GM19328 (cell line): Measurements from ENCODE around the gene KMT2B.

Experiments
- ATAC-seq: cut with Tn5 transposase; IDR thresholded peaks from one replicate; pipeline ENCODE4 v1.9.1; 2021; ENCODE audit warnings: mild to moderate bottlenecking, moderate library complexity; ENCODE audit not compliant: unreplicated experiment

KMT2B gene

GRCh38 chr19:35727053-35727955 lies 9.5 kb downstream of the KMT2B start:
- ATAC-seq, result no peak

DNA sequence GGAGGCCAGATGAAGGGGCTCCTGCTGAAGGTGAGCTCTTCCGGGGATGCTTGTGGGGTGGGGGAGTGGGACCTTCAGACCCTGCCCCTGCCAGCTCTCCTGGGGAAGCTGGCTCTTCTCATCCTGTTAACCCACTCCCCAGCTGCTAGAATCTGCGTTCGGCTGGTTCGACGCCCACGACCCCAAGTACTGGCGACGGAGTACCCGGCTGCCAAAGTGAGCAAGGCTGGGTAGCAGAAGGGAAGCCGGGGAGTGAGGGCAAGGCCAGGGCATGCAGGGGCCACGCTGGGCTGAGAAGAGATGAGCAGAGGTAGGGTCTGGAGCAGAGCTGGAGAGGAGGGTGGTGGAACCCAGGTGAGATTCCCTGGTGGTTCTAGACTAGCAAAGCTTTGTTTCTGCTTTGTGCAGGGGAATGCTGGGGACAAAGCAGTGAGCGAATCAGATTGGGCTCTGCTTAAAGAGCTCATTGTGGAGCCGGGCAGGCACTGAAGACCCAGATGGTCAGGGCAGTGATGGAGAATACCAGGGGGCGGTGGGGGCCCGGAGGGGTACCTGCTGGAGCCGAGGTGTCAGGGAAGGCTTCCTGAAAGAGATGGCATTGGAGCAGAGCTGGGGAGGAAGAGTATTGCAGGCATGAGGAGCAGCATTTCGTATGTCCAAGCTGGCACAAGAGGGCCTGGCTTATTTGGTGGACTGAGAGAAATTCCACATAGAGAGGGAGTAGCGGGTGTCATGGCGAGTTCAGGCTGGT lies 10.3 kb downstream of the KMT2B start:
- no peak for ATAC-seq

GRCh38 chr19:35729021-35729420 lies 11.2 kb downstream of the KMT2B start:
- ATAC-seq, result no peak

DNA sequence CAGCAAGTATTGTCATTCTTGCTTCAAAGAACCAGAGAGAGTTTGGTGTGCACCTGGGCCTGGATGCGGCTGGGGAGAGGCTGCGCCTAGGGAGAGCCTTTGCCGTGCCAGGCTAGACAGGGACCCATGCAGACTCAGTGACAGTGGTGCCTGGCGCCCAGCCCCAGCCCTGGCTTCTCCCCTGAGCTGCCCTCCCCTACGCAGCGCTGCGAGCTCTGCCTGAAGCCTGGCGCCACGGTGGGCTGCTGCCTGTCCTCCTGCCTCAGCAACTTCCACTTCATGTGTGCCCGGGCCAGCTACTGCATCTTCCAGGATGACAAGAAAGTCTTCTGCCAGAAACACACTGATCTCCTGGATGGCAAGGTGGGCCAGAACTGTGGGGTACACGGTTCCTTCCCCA lies 12.0 kb downstream of the KMT2B start:
- ATAC-seq, result no peak

GRCh38 chr19:35730326-35730725 lies 12.5 kb downstream of the KMT2B start:
- ATAC-seq, result no peak

- no peak for ATAC-seq
These were observed 13.6 kb downstream of the KMT2B start for GRCh38 chr19:35731353-35731752.

GRCh38 chr19:35731779-35732405 lies 14.1 kb downstream of the KMT2B start:
- ATAC-seq, result no peak

GRCh38 chr19:35732540-35733179 lies 14.9 kb downstream of the KMT2B start:
- no peak for ATAC-seq

- no peak for ATAC-seq
These were observed 15.7 kb downstream of the KMT2B start for GRCh38 chr19:35733180-35734125.

DNA sequence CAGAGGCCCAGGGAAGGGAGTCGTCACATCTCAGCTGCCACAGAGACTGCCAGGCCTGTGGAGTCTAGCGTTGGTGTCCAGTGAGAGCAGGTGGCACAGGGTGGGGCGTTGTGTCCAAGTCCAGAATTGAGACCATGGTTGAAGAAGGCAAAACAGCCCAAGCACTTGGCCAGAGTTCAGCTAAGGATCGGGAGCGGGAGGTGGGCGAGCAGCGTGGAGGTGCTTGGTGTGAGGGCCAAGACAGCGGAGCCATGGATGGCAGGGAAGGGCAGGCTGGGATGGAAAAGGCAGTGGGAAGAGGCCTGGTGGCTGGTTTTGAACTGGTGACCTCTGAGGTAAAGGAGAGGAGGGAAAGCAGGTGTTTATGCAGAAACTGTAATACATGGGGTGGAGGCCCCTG lies 16.5 kb downstream of the KMT2B start:
- no peak for ATAC-seq

DNA sequence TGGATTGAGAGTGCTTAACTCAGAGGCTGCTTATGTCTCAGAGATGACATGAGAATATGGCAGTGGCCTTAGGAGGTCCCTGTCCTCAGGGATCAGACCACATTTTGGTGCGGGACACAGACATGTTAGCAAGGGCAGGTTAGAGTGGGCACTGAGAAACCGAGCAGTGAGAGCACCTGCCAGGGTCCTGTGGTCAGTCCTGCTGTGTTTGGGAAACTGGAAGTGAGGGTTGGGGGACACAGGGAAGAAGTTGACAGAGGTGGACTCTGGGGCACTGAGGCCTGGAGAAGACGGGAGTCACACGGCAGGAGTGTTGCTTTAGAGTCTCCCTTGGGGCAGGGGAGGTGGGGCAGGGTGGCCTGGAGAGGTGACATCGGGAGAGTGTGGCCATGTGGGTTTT lies 17.1 kb downstream of the KMT2B start:
- ATAC-seq, result no peak

DNA sequence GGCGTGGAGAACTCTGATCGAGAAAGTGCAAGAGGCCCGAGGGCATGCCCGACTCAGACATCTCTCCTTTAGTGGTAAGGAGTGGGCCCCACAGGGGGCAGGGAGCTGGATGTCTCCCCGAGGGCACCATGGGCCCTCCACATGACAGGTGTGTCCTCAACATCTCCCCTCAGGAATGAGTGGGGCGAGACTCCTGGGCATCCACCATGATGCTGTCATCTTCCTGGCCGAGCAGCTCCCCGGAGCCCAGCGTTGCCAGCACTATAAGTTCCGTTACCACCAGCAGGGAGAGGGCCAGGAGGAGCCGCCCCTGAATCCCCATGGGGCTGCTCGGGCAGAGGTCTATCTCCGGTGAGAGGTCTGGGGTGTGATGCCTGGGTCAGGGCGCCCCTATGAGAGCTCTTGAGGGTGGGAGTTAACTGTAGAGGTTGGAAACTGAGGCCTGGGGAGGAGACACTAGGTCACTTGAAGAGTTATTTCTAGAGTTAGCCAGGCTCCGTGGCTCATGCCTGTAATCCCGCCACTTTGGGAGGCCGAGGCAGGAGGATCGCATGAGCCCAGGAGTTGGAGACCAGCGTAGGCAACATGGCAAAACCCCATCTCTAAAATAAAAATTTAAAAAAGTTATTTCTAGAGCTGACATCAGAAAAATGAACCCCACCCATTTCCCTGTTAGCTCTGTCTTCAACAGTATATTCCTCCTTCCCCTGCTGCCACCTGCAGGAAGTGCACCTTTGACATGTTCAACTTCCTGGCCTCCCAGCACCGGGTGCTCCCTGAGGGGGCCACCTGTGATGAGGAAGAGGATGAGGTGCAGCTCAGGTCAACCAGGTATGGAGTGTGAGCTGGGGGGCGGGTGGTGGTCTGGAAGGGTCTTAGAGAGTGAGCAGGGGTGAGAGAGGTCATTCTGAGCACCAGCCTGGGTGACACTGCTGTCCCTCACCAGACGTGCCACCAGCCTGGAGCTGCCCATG lies 19.4 kb downstream of the KMT2B start:
- no peak for ATAC-seq

DNA sequence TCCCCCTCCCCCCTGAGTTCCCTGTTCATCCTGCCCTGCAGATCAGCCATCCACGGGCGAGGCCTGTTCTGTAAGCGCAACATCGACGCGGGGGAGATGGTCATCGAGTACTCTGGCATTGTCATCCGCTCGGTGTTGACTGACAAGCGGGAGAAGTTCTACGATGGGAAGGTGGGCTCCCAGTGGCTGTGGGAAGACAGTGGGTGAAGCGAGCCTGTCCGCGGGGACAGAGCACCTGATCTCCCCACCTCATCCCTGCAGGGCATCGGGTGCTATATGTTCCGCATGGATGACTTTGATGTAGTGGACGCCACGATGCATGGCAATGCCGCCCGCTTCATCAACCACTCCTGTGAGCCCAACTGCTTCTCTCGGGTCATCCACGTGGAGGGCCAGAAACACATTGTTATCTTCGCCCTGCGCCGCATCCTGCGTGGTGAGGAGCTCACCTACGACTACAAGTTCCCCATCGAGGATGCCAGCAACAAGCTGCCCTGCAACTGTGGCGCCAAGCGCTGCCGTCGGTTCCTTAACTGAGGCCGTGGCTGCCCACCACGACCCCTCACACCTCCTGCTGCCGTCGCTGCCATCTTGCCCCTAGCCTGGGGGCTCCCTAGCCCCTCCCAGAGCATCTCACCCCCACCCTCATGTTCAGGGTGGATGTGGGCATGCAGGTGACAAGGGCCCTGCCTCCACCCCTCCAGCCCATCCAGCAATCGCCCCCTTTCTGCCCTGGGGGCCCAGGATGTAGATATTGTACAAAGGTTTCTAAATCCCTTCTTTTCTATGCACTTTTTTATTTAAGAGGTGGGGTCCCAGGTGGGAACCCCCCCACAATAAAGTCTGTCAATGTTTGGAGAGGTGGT lies 20.5 kb downstream of the KMT2B start:
- ATAC-seq, result no peak

DNA sequence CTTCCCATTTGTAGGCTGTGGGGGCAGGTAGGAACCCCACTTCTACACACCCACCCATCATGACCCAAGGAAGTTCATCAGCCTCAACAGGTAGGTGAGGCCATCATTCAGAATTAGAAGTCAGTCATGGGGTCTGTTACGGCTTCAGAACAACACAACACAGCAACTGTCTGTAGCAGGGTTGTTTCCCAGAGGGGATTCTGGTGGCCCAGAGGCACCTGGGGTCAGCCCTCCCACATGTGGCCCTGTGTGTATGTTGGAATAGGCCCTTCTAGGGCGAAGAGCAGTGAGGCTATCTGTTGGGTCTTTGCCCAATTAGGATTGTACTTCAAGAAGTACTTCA lies 21.1 kb downstream of the KMT2B start:
- no peak for ATAC-seq

GRCh38 chr19:35739275-35740107 lies 21.7 kb downstream of the KMT2B start:
- ATAC-seq, result no peak

GRCh38 chr19:35740108-35740422 lies 22.3 kb downstream of the KMT2B start:
- ATAC-seq, result peak; percentile 22

DNA sequence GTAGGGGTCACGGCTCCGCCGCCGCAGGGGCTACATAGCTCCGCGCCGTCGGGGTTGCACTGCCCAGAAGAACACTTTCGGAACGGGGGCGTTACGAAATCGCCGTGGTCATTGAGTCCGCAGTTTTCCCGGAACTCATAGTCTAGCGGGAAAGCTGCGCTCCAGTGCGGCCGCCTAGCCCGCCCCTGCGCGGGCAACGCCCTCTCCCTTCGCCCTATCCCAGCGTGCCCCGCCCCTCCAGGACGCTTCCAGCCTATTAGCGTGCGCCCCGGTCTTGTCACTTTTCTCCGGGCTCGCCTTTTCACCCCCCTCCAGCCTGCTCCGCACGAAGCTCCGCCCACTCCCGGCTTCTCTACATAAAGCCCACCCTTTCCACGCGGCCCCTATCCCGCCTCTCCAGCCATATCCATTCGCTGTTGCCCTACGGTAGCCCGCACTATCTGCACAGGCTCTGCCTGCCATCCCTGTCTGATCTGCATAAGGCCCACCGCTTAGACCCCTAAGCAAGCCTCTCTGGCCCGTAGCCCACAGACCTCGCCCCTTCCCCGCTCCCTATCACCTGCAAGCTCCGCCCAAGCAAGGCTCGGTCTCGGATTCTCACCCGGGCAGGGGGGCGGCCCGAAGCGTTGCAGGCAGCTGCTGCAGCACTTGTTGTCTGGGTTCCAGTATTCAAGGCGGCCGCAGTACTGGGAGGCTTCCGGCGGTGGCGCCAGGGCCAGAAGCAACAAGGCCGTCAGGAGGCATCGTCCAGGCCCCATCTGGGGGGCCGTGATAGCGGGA lies 22.8 kb downstream of the KMT2B start:
- ATAC-seq, result peak; percentile 54
